HG02763 (cell line): Measurements from ENCODE around the gene PSMA3.
"Not testable (repeated sequence)": the region's sequence is repeated elsewhere in the genome, so short reads cannot be mapped to it uniquely, and the experiment has no call there.

Experiments used
- ATAC-seq: cut with Tn5 transposase; IDR thresholded peaks from one replicate; pipeline ENCODE4 v1.9.1; 2021; ENCODE audit warnings: mild to moderate bottlenecking, moderate library complexity; ENCODE audit not compliant: unreplicated experiment

The PSMA3 gene

DNA sequence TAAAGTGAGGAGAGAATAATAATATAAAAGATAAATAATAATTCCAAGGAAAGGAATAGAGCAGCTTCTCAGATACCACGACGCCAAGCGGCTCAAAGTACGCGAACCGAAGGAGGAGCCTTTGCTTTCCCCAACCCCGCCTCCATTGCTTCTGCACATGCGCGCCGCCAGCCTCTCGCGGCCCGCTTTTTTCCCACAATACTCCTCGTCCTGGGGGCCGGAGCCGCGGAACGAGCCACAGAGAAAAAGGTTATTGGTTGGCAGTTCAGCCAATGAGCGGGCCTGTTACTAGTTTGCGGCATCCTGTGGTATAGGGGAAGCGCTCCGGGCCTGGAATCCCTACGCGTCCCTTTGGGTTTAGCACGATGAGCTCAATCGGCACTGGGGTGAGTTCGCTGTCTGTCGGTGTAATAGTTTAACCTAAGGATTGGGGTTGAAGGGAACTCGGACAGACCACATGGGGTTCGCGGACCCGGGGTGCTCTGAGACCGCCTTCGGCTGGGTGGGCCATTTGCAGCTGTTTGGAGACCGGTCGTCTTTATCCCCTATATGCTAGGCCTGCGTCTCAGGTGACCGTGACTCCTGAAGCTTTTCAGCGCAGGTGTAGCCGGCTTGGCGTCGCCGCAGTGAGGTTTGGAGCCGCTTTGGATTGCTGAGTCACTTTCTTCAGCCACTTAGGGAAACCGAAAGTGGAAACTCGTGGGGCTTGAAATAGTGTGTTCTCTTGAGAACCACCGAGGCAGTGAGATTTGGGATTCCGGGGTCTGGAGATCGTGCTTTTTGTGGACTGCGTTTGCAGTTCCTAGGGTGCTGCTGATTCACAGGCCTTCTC, at the start of gene PSMA3:
Gene PSMA3, plus strand, starts transcription at position 288 of the 832 bp plus-strand sequence. Its CDS starts 78 bp downstream, at position 366.
- ATAC-seq: peak; percentile 92

DNA sequence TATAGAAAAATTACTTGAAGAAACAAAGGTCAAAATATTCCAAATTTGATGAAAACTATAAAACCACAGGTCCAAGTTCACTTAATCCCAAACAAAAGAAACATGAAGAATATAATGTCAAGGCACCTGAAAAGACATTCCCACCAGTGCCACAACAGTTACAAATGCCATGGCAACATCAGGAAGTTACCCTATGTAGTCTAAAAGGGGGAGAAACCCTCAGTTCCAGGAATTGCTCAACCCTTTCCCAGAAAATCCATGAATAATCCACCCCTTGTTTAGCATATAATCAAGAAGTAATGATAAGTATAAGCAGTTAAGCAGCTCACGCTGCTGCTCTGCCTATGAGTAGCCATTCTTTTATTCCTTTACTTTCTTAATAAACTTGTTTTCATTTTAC, 48.4 kb upstream of the PSMA3 start:
- ATAC-seq: no peak

- ATAC-seq: no peak
These were observed 46.6 kb upstream of the PSMA3 start for GRCh38 chr14:58198086-58198485.

DNA sequence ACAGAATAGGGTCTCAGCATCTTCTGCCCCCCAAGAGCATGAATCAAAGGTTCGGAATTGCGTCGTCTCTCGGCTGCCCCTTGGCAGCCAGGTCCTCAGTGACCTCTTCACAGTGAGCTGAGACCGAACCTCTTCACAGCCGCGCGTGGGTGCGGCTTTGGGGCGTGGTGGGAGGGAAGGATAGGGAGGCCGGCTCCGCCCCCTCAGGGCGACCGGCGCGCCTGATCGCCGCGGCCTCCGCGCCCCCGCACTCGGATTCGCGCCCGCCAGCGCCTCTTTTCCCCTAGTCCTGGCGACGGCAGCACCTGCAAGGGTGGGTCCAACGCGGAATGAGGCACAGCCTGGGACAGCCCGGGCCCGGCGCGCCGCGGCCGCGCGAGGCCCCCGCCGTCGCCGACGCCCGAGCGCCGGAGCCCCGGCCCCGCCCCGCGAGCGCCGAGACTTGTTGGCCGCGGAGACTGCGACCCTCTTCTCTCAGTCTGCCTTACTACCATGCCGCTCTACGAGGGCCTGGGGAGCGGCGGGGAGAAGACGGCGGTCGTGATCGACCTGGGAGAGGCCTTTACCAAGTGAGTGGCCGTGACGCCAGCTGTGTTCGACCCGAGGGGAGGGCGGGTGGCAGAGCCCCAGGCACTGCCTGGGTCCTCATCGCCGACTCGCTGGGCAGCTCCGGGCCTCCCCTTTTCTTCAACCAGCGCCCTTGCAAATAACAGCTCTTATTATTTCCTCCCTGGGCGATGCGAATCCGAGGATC, 44.7 kb upstream of the PSMA3 start, which contains the start of gene ACTR10:
Gene ACTR10, plus strand, starts transcription at position 424 of the 754 bp plus-strand sequence. Its CDS starts 69 bp downstream, at position 493.
- ATAC-seq: peak; percentile 94

- ATAC-seq: no peak
These were observed 44.2 kb upstream of the PSMA3 start for GRCh38 chr14:58200480-58200841.

GRCh38 chr14:58200846-58201245, 43.8 kb upstream of the PSMA3 start:
- no peak for ATAC-seq

GRCh38 chr14:58213176-58213575, 31.5 kb upstream of the PSMA3 start:
- ATAC-seq: no peak

DNA sequence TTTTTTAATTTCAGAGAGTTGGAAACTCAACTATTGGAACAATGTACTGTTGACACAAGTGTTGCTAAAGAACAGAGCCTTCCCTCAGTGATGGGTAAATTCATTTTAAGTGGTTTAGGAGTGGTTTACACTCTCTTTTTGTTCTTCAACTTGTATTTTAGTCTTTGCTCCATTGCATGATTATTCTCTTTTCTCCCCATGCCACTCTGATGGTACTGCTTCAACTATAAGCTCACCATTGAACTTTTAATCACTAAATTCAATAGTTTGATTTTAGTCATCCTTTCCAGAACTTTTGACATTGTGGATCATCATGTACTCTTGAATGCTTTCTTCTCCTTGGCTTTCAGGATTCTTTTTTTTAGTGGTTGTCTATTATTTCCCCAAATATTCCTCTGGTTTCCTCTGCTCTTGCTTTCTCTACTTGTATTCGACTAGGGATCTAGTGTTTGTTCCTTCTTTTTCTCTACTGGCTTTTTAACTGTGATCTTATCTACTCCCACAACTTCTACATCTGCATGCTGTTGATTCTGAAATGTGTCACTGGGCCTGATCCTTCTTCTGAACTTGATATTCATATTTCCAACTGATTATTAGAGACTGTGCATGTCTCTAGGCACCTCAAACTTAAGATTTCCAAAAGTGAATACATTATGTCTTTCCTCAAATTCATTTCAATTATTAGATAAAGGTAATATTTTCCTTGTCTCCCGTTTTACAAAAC, 29.3 kb upstream of the PSMA3 start:
- ATAC-seq: no peak

GRCh38 chr14:58216544-58216943, 28.1 kb upstream of the PSMA3 start:
- no peak for ATAC-seq

DNA sequence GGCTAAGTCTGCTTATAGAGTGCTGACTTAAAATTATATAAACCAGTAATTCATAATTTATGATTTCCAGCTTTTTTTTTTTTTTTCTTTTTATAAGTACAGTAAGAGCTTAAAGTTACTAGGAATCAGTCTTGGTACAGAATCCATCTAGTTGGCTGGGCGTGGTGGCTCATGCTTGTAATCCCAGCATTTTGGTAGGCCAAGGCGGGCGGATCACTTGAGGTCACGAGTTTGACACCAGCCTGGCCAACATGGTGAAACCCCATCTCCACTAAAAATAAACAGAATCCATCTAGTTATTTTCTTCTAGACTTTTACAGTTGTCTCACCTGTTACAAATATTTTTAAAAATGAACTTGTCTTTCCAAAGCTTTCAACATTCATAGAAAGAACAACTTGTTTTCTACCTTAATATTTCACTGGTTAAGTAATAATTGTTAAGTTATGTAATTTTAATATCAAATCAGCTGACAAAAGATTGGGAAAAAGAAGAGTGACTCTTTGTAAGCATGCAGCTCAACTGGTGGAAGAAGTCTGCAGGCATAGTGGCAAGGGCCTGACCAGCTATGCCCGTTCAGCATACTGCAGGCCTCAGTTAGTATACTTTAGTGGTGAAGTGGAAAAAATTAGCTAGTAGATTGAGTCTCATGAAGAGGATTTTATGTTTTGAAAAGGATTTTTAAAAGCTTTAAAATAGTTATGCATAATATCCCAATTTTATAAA, 17.4 kb upstream of the PSMA3 start:
- no peak for ATAC-seq

DNA sequence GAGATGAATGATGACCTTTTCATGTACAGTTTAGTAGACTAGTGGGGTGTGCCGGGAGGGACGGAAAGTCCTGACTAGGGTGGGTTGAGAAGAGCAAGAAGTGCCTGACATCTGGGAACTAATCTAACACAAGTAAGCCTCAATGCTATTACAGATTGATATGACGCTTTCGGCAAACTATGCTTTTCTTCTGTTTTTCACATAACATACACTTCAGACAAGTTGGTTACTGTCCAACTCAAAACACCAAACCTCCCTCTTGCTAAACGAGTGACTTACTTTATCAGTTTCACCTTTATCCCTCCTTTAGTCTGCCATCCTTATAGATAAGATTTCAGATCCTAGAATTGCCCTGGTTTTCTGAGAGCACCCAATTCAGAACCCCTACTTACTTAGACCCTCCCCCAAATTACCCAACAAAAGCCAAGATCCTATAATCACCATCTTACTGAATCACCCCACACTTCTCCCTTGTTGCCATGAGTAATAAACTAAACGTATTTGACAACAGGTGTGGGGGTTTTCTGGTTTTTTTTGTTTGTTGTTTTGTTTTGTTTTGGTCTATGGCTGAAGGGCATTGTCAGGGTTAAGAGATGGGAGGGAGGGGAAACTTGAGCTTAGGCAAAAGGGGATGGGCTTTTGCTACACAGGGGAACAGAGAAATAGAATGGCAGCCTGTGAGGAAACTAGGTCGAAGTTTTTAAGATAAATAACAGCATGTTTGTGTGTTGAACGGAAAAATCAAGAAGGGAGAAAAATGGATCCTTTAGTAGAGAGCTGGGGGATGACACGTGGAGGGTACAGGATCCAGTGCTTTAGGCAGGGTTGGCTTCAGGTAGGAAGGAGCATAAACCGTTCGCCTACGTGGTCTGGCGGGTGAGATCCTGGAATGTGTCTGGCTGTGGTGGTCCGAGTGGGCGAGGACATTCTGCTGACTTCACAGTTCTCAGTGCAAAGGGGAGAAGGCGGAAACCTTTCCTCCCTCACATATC, 6.1 kb upstream of the PSMA3 start:
- ATAC-seq: no peak

DNA sequence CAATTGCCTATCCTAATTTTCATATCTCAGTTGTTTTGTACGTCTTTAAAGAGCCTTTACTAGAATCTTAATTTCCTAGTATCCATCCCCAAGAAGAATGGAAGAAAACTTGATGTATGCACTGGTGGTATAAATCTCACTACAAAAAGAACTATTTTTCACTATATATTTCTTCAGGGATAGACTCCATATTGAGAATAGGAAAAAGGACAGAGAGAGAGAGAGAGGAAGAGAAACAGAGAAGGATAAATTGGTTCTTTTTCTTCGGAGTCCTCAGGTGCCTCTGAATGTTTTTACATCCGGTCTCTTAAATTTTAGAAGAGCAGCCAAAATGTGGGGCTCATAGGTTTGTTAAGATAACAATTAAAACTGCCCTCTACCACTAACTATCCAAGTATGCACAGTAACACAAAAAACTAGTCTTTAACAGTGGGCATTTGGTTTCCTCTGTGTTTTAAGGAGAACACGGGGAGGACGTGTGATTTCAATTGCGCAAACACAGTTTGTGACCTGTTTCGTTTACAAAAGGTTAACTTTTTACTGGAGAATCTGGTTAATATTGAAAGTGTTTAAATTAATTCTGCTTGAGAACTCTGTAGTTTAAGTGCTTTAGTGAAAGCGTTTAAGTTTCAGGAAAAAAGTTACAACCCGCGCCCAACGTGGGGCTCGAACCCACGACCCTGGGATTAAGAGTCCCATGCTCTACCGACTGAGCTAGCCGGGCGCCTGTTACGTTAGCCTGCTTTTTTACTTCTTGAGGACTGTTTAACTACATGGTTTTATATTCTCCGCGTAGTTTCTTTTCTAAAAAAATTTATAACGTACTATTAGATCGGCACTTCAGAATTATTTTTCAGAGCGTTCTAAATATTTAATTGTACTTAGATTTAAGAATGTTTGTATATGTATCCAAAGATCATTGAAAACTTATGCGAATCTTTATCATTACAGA, 5.1 kb upstream of the PSMA3 start:
- ATAC-seq: no peak

DNA sequence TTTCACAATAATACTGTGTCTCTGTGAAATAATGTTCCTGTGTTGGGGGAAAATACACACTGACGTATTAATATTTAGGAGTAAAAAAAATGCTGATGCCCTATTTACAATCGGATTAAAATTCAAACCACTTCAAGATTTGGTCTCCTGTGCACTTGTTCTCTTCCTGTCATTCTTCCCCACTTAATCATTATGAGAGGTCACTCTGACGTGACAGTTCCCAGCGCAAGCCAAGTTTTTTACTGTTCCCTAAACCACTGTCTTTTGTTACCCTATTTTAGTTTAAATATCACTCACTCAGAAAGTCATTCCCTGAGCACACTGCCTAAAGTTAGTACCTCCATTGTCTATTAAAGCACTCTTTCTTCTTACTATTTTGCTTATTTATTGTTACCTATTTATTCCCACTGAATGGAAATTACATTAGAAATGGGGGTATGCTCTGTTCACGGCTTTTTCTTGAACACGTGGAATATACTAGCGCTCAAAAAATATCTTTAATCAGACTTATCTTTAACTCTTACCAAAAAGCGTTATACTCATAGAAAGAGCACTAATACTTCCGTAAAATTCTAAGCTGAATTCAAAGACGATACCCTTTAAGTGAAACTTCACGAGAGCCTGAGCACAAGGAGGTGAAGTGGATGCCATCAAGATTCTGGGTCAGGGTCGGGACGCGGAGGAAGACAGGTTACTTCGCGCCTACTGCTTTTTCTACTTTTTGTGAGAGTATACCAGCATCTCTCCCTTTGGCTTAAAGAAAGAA, 670 bp upstream of the PSMA3 start:
- ATAC-seq: peak; percentile 29

DNA sequence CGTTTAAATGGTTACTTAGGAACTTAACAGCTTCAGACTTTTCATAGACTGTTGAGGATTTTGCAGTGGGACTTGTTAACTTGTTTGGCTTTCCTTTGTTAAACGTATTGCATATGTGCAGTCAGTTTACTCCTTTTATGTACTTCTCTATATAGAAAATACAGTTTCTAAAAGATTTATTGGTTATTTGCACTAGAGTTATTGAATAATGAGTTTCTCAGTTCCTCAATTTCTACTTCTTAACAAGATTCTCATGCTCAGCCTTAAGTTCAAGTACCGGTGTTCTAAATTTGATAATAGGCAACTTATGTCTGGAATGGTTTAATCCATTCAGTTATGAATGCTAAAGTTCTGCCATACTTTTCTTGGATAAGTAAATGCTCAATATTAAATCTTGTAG, 919 bp downstream of the PSMA3 start:
- ATAC-seq: no peak

- ATAC-seq: no peak
These were observed 5.0 kb downstream of the PSMA3 start for GRCh38 chr14:58249611-58250010.

DNA sequence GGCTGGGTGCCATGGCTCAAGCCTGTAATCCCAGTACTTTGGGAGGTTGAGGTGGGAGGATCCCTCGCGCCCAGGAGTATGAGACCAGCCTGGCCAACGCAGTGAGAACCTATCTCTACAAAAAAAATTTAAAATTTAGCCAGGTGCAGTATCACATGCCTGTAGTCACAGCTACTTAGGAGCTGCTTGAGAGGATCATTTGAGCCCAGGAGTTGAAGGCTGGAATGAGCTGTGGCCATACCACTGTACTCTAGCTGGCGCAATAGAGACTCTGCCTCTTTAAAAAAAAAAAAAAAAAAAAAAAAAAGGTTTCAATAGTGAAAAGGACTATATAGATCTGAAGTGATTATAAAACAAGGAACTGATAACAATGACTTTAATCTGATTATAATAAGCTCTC, 13.5 kb downstream of the PSMA3 start:
- no peak for ATAC-seq

DNA sequence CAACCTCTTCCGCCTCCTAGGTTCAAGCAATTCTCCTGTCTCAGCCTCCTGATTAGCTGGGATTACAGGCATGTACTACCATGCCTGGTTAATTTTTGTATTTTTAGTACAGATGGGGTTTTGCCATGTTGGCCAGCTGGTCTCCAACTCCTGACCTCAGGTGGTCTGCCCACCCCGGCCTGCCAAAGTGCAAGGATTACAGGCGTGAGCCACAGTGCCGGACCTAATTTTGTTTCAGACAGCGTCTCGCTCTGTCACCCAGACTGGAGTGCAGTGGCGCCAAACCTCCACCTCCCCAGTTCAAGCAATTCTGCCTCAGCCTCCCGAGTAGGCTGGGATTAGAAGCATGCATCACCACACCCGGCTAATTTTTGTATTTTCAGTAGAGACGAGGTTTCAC, 17.4 kb downstream of the PSMA3 start:
- not testable (repeated sequence) for ATAC-seq

GRCh38 chr14:58265401-58265800, 20.8 kb downstream of the PSMA3 start:
- ATAC-seq: no peak
